K562 (cell line): ENCODE results near the gene SPDEF. TPM values are rescaled to one million over a fixed set of nuclear protein-coding genes. Genes with fewer than 3 reads are reported as not detected.

Experiments used
- CEBPB ChIP-seq: fragments of 450-650 bp; IDR thresholded peaks from 2 replicates; pipeline ENCODE4 v1.6.1; 2016; ENCODE audit warnings: missing genetic modification characterization, missing compliant biosample characterization
- CTBP1 ChIP-seq: fragments of 450-650 bp; IDR thresholded peaks from 2 replicates; pipeline ENCODE4 v1.6.1; 2016; ENCODE audit warnings: borderline replicate concordance
- MTA2 ChIP-seq: fragments of 450-650 bp; IDR thresholded peaks from 2 replicates; pipeline ENCODE4 v1.6.1; 2016; ENCODE audit warnings: low read depth
- NCOA1 ChIP-seq: fragments of 450-650 bp; IDR thresholded peaks from 2 replicates; pipeline ENCODE4 v1.6.1; 2016; ENCODE audit warnings: low read depth
- PRMT5 ChIP-seq: sonication (generic); formaldehyde crosslinking; IDR thresholded peaks from 2 replicates; pipeline ENCODE4 v1.5.0; 2020; ENCODE audit warnings: missing genetic modification reagents
- SAP30 ChIP-seq: fragments of 200-600 bp; sonication (generic); IDR thresholded peaks from 2 replicates; pipeline ENCODE4 v1.6.1; 2012; ENCODE audit warnings: borderline replicate concordance, low read depth, mild to moderate bottlenecking, moderate library complexity, low read length, control low read depth, inconsistent platforms; ENCODE audit not compliant: insufficient read depth, poor library complexity, severe bottlenecking
- TAF1 ChIP-seq: IDR thresholded peaks from 2 replicates; pipeline ENCODE4 v1.6.1; 2011; ENCODE audit warnings: mild to moderate bottlenecking, low read length, moderate library complexity; ENCODE audit not compliant: insufficient read depth, control insufficient read depth, severe bottlenecking; ENCODE audit errors: extremely low read depth
- ZNF212 ChIP-seq: fragments of 450-650 bp; formaldehyde crosslinking; IDR thresholded peaks from 2 replicates; pipeline ENCODE4 v1.4.0; 2020; ENCODE audit warnings: mild to moderate bottlenecking
- ZNF436 ChIP-seq: fragments of 250-450, 450-650 bp; sonication (Bioruptor Pico); formaldehyde crosslinking; IDR thresholded peaks from 2 replicates; pipeline ENCODE4 v1.7.0; 2020; ENCODE audit warnings: mild to moderate bottlenecking
- polyA plus RNA-seq, 8 experiments: library from polyadenylated mRNA; depleted of rRNA in 4 of 8; stranded (reverse) in 5 of 8; unstranded in 3 of 8; fragments of >200 nt; fragmentation: Nextera tagmentation in 2 of 8; fragmentation: Illumina TruSeq in 1 of 8; extraction: Ambion mirVana in 2 of 8; extraction: Trizol in 1 of 8; gene quantifications; 2 replicates each; pipeline versions ENCODE4 v1.2.1 to v1.2.3, GENCODE V29; 2011 to 2014; ENCODE audit warnings: inconsistent platforms in 1 of 8, missing spikeins in 1 of 8
- total RNA-seq, 7 experiments: library from RNA; depleted of rRNA in 6 of 7; stranded (reverse); fragments of >200 nt in 6 of 7; fragmentation: Illumina TruSeq in 2 of 7; extraction: Trizol in 2 of 7; gene quantifications; 2 replicates each; pipeline versions ENCODE4 v1.2.1 to v1.2.3, GENCODE V29; 2011 to 2021; ENCODE audit warnings: low replicate concordance in 1 of 7
- TF ChIP-seq, protein P1 (sequence below), 2 experiments: fragments of 450-650 bp in 1 of 2; sonication (generic) in 1 of 2; formaldehyde crosslinking in 1 of 2; IDR thresholded peaks; 2 replicates each; pipeline versions ENCODE4 v1.7.1 to v1.9.0; 2016 to 2022; ENCODE audit warnings: inconsistent platforms in 1 of 2, mild to moderate bottlenecking in 1 of 2, missing genetic modification reagents in 1 of 2
- TF ChIP-seq, protein P2 (sequence below): fragments of 150-350 bp; IDR thresholded peaks from 2 replicates; pipeline ENCODE4 v1.6.1; 2014; ENCODE audit warnings: low read depth, mild to moderate bottlenecking, low read length, borderline replicate concordance
- TF ChIP-seq, protein P3 (sequence below): fragments of 450-650 bp; formaldehyde crosslinking; IDR thresholded peaks from 2 replicates; pipeline ENCODE4 v1.4.0; 2020; ENCODE audit warnings: mild to moderate bottlenecking, moderate library complexity

SPDEF gene
- total and polyA plus RNA-seq, 9 of the 15 experiments (the other 6 are each of a cell fraction or from before 2014, with no cell fraction given): 0.04 to 0.12 (median 0.11) TPM; not detected in 5

- TF ChIP-seq, protein P1, sequence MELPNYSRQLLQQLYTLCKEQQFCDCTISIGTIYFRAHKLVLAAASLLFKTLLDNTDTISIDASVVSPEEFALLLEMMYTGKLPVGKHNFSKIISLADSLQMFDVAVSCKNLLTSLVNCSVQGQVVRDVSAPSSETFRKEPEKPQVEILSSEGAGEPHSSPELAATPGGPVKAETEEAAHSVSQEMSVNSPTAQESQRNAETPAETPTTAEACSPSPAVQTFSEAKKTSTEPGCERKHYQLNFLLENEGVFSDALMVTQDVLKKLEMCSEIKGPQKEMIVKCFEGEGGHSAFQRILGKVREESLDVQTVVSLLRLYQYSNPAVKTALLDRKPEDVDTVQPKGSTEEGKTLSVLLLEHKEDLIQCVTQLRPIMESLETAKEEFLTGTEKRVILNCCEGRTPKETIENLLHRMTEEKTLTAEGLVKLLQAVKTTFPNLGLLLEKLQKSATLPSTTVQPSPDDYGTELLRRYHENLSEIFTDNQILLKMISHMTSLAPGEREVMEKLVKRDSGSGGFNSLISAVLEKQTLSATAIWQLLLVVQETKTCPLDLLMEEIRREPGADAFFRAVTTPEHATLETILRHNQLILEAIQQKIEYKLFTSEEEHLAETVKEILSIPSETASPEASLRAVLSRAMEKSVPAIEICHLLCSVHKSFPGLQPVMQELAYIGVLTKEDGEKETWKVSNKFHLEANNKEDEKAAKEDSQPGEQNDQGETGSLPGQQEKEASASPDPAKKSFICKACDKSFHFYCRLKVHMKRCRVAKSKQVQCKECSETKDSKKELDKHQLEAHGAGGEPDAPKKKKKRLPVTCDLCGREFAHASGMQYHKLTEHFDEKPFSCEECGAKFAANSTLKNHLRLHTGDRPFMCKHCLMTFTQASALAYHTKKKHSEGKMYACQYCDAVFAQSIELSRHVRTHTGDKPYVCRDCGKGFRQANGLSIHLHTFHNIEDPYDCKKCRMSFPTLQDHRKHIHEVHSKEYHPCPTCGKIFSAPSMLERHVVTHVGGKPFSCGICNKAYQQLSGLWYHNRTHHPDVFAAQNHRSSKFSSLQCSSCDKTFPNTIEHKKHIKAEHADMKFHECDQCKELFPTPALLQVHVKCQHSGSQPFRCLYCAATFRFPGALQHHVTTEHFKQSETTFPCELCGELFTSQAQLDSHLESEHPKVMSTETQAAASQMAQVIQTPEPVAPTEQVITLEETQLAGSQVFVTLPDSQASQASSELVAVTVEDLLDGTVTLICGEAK (IDR thresholded peaks at IDR 0.05): no peak
- TF ChIP-seq, protein P1 (CRISPR knock-in tag; IDR thresholded peaks at IDR 0.05): no peak
- TF ChIP-seq SAP30: no peak
- TF ChIP-seq ZNF212 (CRISPR knock-in tag): no peak
- TF ChIP-seq TAF1: peak; percentile 44
- TF ChIP-seq CTBP1: peak; percentile 70; the same call in 1 of the 2 replicates
- TF ChIP-seq, protein P2, sequence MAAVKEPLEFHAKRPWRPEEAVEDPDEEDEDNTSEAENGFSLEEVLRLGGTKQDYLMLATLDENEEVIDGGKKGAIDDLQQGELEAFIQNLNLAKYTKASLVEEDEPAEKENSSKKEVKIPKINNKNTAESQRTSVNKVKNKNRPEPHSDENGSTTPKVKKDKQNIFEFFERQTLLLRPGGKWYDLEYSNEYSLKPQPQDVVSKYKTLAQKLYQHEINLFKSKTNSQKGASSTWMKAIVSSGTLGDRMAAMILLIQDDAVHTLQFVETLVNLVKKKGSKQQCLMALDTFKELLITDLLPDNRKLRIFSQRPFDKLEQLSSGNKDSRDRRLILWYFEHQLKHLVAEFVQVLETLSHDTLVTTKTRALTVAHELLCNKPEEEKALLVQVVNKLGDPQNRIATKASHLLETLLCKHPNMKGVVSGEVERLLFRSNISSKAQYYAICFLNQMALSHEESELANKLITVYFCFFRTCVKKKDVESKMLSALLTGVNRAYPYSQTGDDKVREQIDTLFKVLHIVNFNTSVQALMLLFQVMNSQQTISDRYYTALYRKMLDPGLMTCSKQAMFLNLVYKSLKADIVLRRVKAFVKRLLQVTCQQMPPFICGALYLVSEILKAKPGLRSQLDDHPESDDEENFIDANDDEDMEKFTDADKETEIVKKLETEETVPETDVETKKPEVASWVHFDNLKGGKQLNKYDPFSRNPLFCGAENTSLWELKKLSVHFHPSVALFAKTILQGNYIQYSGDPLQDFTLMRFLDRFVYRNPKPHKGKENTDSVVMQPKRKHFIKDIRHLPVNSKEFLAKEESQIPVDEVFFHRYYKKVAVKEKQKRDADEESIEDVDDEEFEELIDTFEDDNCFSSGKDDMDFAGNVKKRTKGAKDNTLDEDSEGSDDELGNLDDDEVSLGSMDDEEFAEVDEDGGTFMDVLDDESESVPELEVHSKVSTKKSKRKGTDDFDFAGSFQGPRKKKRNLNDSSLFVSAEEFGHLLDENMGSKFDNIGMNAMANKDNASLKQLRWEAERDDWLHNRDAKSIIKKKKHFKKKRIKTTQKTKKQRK: no peak
- no peak for TF ChIP-seq ZNF436 (CRISPR knock-in tag)
- TF ChIP-seq MTA2: peak; percentile 79
- TF ChIP-seq, protein P3, sequence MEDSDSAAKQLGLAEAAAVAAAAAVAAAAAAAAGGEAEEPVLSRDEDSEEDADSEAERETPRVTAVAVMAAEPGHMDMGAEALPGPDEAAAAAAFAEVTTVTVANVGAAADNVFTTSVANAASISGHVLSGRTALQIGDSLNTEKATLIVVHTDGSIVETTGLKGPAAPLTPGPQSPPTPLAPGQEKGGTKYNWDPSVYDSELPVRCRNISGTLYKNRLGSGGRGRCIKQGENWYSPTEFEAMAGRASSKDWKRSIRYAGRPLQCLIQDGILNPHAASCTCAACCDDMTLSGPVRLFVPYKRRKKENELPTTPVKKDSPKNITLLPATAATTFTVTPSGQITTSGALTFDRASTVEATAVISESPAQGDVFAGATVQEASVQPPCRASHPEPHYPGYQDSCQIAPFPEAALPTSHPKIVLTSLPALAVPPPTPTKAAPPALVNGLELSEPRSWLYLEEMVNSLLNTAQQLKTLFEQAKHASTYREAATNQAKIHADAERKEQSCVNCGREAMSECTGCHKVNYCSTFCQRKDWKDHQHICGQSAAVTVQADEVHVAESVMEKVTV (CRISPR knock-in tag): no peak
- no peak for TF ChIP-seq CEBPB (tag)
- TF ChIP-seq PRMT5 (CRISPR knock-in tag): no peak
- peak; percentile 29; the same call in 1 of the 2 replicates for TF ChIP-seq NCOA1
Measured at GRCh38 chr6:34562861-34563512, 6.9 kb upstream of the SPDEF start (continued).
